Right lobe of liver (tissue), 4 donors: ENCODE results near the gene PDF.

Experiments used
- POLR2A ChIP-seq: fragments of 450-650 bp; IDR thresholded peaks from one replicate; pipeline ENCODE4 v1.6.1; 2017; ENCODE audit warnings: antibody characterized with exemption, mild to moderate bottlenecking
- TF ChIP-seq, protein P1 (sequence below), 4 donors: fragments of 200-600 bp in 3 of 4; fragments of 450-650 bp in 1 of 4; IDR thresholded peaks; one replicate each; pipeline versions ENCODE4 v1.5.1 to v1.8.0; 2016 to 2022; ENCODE audit warnings: antibody characterized with exemption in 4 of 4, mild to moderate bottlenecking in 2 of 4
- donor health status: DM: no; HTN: no; CAD: no.
- donor health status: DM: no; HTN: no; CAD: no.
- donor health status: DM: no; HTN: yes; CAD: no.

DNA sequence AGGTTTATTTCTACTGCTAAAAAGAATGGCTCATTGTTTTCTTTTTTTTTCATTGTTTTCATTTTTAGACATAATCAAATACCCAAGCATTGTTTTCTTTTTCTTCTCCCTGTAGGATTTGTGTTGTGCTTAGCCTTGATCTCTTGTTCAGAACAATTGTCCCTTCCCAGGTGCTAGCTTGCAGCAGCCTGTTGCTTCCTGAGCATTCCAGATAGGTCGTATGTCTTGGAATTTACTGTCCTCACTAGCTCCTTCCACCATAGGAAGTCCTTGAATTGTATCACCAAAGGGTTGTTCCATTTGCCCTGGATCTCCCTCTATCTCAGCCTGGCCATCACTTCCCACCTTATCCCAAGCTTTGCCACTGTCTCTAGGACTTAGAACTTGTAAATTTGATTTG, 29.2 kb downstream of the PDF start:
- TF ChIP-seq, protein P1, sequence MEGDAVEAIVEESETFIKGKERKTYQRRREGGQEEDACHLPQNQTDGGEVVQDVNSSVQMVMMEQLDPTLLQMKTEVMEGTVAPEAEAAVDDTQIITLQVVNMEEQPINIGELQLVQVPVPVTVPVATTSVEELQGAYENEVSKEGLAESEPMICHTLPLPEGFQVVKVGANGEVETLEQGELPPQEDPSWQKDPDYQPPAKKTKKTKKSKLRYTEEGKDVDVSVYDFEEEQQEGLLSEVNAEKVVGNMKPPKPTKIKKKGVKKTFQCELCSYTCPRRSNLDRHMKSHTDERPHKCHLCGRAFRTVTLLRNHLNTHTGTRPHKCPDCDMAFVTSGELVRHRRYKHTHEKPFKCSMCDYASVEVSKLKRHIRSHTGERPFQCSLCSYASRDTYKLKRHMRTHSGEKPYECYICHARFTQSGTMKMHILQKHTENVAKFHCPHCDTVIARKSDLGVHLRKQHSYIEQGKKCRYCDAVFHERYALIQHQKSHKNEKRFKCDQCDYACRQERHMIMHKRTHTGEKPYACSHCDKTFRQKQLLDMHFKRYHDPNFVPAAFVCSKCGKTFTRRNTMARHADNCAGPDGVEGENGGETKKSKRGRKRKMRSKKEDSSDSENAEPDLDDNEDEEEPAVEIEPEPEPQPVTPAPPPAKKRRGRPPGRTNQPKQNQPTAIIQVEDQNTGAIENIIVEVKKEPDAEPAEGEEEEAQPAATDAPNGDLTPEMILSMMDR (IDR thresholded peaks at IDR 0.05) = no peak
- no peak for TF ChIP-seq POLR2A
